HG03432 (cell line): ENCODE results near the gene ANKS3.

ENCODE experiments used
- ATAC-seq: cut with Tn5 transposase; IDR thresholded peaks from one replicate; pipeline ENCODE4 v1.9.1; 2021; ENCODE audit warnings: mild to moderate bottlenecking, moderate library complexity; ENCODE audit not compliant: unreplicated experiment

The ANKS3 gene

GRCh38 chr16:4733211-4733742 is 794 bp downstream of the ANKS3 start:
- no peak for ATAC-seq

DNA sequence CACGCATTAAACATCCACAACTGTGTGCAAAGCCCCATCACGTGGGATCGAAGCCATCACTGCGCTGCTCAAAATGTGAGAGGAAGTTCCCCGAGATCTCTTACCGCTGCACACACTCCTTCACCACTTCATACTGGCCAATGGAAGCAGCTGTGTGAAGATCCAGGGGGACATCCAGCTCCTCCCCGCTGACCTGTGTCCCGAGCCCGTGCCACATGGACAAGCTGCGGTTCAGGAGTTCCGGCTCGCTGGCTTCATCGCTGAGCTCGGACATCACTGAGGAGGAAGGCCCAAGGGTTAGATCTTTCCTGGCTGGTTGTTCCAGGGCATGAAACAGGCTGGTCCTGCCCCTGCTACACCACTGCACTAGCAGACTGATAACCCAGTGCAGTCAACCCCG is 4.2 kb downstream of the ANKS3 start:
- ATAC-seq: no peak

DNA sequence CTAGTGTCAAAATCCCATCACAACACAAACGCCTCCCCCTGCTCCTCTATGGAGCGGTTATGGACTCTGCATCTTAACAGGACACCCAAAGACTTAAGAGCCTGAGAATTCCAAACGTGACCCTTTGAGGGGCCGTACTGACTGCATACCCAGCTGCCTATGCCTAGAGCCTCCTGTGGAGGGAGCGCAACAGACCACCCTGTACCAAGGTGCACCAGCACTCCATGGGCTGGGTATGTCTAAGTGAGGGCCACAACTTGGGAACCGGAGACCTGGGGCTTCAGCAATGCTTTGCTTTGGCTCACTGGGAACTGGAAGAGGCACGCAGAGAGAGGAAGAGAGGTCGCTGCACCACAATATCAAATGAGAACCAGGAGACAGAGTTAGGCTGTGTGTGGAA is 5.4 kb downstream of the ANKS3 start:
- no peak for ATAC-seq

DNA sequence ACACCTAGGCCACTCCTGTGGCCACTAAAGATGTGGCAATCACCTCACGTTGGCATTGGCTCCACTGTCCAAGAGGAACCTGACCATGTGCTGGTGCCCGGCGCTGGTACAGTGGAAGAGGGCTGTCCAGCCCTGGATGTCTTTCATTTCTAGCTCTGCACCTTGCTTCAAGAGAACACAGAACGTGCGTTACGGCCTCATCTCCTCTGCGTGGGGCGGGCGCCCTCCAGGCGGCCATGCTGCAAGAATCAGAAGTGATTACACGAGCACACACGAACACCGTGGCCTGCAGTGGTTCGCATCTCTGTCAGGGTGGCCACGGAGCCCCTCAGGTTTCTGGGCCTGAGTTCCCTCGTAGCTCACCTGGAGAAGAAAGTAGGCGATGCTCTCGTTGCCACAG is 7.5 kb downstream of the ANKS3 start:
- ATAC-seq: no peak

GRCh38 chr16:4724661-4725270 is 9.3 kb downstream of the ANKS3 start:
- ATAC-seq: no peak

DNA sequence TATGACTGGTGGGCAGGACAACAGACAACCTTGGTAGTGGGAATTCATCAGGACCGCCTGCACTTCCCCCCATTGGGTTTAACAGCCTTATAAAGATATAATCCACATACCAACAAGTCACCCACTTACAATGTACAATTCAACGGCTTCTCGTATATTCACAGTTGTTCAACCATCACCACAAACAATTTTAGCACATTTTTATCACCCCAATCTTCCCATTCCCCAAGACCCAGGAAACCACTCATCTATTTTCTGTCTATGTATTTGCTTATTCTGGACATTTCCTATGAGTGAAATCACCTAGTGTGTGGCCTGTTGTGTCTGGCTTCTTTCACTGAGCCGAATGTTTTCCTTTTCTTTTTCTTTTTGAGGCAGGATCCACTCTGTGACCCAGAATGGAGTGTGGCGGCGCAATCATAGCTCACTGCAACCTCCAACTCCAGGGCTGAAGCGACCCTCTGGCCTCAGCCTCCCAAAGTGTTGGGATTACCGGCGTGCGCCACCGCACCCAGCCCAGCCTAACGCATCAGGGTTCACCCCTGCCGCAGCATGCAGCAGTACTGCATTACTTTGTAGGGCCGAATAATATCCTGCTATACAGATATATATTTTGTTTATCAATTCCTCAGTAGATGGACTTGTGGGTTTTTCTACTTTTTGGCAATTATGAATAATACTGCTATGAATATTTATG is 10.9 kb downstream of the ANKS3 start:
- ATAC-seq: no peak

GRCh38 chr16:4718466-4718865 is 15.6 kb downstream of the ANKS3 start:
- ATAC-seq: no peak

DNA sequence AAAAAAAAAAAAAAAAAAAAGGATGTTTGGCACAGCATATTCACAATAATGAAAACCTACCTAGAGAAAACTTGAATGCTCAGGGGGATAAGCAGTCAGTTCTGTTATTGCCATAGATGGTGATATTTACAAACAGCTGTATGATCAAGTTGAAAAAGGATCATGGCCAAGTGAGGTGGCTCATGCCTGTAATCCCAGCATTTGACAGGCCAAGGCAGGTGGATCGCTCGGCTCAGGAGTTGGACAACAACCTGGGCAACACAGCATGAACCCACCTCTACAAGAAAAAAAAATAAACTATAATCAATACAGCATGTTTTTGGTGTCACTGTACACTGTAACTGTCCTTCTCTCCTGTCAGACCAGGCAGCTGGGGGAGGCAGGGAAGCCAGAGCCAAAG is 19.1 kb downstream of the ANKS3 start:
- no peak for ATAC-seq

GRCh38 chr16:4713663-4714501 is 20.2 kb downstream of the ANKS3 start:
- ATAC-seq: no peak

GRCh38 chr16:4709481-4709880 is 24.6 kb downstream of the ANKS3 start:
- no peak for ATAC-seq

DNA sequence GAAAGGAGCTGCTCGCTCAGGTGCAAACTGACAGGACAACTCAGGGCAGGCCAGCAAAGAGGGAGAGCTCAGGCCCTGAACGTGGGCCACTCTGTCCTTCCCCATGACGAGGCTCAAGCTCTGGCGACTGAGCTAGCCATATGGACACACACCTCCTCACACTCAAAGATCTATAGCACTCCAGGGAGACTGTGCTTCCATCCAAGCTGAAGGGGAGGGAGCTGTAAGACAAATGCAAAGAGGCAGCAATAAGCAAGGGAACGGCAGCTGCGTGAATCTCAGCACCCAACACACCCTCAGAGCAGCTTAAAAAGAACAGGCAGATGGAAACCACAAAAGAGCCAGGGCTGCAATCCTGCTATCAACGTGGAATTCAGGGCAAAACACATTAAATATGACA is 27.2 kb downstream of the ANKS3 start:
- no peak for ATAC-seq

DNA sequence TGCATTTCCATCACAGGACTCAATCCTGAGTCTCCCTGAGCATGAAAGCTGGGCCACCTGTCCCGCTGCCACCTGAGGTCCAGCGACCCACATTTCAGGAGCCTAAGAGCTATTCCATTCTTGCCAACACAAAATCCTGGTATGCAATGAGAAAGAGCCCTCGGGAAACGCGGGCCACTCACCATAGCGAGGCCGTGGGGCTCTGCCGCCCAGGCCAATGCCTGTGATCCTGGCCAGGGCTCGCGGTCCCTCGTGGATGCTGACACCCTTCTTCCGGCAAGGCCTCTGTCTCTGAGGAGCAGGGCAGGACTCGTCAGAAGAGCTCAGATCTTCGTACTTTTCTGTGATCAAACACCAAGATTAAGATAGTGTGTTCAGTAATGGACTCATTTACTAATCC is 29.2 kb downstream of the ANKS3 start:
- ATAC-seq: no peak

- ATAC-seq: no peak
Measured at GRCh38 chr16:4704491-4704890, 29.6 kb downstream of the ANKS3 start.

GRCh38 chr16:4703906-4704305 is 30.2 kb downstream of the ANKS3 start:
- ATAC-seq: no peak

- ATAC-seq: no peak
Measured at GRCh38 chr16:4702466-4702808, 31.6 kb downstream of the ANKS3 start.

DNA sequence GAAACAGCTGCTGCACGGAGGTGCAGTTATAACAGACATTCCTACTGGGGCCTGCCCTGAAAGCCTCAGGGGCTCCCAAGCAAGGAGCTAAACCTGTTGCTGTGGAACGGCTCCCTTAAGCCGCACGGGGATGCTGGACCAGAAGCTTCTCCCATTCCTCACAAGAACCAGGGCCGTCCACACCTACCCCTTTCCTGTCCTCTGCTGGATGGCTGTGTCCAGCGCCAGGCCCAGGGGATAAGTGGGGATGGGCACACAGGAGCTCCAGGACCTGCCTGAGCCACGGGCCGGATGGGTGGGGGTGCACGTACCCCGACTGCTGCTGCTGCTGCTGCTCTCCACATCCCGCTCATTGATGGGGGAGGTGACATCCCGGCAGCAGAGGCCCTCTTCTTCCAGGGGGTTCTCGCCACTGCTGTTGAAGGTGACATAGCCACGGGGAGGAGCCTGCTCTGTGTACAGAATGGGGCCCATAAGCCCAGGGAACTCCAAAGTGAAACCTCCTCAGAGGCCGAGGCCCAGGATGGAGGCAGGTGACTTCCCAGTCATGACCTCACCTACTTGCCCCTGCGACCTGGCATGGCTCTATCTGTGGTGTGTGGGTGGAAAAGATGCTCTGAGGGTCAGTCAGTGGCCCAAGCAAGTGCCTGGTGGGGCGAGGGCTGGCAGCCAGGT is 32.1 kb downstream of the ANKS3 start:
- no peak for ATAC-seq

GRCh38 chr16:4700997-4701743 is 32.9 kb downstream of the ANKS3 start:
- no peak for ATAC-seq

GRCh38 chr16:4700380-4700996 is 33.6 kb downstream of the ANKS3 start:
- no peak for ATAC-seq

- no peak for ATAC-seq
Measured at GRCh38 chr16:4699046-4699556, 35.0 kb downstream of the ANKS3 start.
